Stimulated activated CD4-positive, alpha-beta T cell treated with anti-CD3 and anti-CD28 coated beads, Interleukin-2, amount 100 ng/mL, for 24 hours (primary cell): ENCODE results near the gene GPBP1L1.
"Not testable (repeated sequence)": the region's sequence is repeated elsewhere in the genome, so short reads cannot be mapped to it uniquely, and the experiment has no call there.

Experiments
- DNase-seq, 2 donors: peaks; one replicate each; pipeline ENCODE4 v3.0.0-alpha.2; 2020

GPBP1L1 gene

GRCh38 chr1:45679123-45679522 is 7.2 kb downstream of the GPBP1L1 start:
- no peak for DNase-seq

- DNase-seq, result no peak
These were observed 7.8 kb downstream of the GPBP1L1 start for GRCh38 chr1:45678489-45678888.

DNA sequence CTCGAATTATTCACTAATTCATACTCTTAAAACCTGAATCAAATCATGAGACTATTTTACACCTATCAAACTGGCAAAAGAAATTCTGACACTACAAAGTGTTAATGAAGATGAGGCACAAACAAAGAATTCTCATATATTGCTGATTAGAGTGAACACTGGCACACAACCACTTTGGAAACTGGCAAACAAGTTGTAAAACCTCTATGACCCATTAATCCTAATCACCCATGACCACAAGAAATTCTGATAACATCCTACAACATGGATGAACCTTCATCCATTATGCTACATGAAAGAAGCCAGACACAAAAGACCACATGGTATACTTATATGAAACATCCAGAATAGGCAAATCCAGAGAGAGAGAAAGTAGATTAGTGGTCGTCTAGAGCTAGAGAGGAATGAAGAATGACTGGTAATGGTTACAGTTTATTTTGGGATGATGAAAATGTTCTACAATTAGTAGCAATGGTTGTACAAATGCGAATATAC is 8.5 kb downstream of the GPBP1L1 start:
- DNase-seq, result no peak

DNA sequence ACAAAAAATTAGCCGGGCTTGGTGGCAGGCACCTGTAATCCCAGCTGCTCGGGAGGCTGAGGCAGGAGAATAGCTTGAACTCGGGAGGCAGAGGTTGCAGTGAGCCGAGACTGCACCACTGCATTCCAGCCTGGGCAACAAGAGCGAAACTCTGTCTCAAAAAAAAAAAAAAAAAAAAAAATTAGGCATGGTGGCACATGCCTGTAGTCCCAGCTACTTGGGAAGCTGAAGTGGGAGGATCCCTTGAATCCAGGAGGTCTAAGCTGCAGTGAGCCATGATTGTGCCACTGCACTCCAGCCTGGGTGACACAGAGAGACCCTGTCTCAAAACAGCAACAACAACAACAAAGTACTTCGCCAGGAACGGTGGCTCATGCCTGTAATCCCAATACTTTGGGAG is 9.8 kb downstream of the GPBP1L1 start:
- DNase-seq, result not testable (repeated sequence)

DNA sequence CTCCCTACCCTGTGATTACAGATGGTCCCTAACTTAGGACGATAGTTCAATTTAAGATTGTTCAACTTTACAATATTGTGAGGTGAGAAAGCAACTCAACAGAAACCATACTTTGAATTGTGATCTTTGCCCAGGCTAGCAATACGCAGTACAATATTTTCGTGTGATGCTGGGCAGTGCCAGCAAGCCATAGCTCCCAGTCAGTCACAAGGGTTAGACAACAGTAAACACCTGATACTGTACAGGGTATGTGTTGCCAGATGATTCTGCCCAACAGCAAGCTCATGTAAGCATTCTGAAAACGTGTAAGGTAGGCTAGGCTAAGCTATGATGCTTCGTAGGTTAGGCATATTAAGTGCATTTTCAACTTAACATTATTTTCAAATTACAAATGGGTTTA is 11.9 kb downstream of the GPBP1L1 start:
- no peak for DNase-seq

GRCh38 chr1:45673956-45674355 is 12.4 kb downstream of the GPBP1L1 start:
- no peak for DNase-seq

GRCh38 chr1:45669859-45670655 is 16.3 kb downstream of the GPBP1L1 start:
- DNase-seq, result no peak

DNA sequence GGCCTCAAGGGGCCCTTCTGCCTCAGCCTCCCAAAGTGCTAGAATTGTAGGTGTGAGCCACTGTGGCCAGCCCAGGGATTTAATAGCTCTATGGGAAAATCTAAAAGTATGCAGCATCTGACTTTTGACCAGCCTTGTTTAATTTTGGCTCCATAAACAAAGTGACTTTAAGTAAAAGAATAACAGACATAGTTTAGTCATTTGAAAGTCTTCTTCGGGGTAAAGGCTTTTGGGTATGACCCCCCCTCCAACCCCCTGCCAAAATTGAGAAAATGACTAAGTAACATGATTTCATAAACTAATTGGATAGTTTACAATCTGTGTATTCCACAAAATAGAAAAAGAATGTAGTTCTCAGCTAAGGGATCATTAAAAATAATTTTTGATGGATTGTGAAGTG is 17.0 kb downstream of the GPBP1L1 start:
- no peak for DNase-seq

DNA sequence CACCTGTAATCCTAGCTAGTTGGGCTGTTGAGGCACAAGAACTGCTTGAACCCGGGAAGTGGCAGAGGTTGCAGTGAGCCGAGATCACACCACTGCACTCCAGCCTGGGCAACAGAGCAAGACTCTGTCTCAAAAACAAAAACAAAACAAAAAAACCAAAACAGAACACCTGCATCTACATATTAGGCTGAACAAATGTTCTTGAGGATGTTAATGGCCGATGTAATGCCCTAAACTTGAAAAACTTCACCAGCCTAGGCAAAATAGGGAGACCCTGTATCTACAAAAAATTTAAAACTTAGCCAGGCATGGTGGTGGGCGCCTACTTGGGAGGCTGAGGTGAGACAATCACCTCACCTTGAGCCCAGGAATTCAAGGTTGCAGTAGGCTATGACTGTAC is 17.8 kb downstream of the GPBP1L1 start:
- DNase-seq, result no peak

GRCh38 chr1:45667321-45668111 is 18.8 kb downstream of the GPBP1L1 start:
- no peak for DNase-seq

GRCh38 chr1:45666836-45667235 is 19.5 kb downstream of the GPBP1L1 start:
- no peak for DNase-seq

- DNase-seq, result no peak
These were observed 26.0 kb downstream of the GPBP1L1 start for GRCh38 chr1:45660336-45660735.

DNA sequence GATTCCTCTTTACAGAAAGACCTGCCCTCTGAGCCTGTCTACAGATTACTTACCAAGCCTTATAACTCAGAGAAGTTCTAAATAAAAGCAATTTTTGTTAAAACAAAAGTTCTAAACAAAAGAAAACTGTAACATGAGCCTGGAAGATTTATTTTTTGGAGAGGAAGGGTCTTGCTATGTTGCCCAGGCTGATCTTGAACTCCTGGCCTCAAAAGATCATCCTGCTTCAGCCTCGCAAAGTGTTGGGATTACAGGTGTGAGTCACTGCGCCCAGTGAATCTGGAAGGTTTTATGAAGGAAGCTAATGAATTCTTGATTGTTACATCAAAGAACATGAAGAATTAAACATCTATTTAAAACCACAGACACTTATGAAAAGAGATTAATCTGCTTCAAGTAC is 27.1 kb downstream of the GPBP1L1 start:
- no peak for DNase-seq

DNA sequence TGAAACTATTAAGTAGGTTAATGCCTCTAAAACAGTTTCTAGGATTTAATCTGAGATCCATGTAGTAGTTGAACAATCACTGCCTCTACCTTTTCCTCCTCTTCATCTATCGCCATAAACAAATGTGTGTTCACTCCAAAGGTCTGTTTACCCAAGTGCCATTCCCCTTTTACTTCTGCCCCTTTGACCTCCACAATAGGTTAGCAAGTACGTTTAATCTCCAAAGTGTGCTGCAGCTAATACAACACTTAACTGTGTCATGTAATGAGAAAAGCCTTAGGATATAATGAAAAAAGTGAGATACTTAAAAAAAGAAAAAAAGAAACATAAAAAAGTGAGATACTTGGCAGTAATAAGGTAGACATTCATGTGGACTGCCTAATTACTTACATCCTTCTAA is 28.2 kb downstream of the GPBP1L1 start:
- no peak for DNase-seq

GRCh38 chr1:45656573-45657226 is 29.6 kb downstream of the GPBP1L1 start:
- no peak for DNase-seq

- no peak for DNase-seq
These were observed 31.6 kb downstream of the GPBP1L1 start for GRCh38 chr1:45654540-45655280.

- no peak for DNase-seq
These were observed 38.9 kb downstream of the GPBP1L1 start for GRCh38 chr1:45647248-45648021.

DNA sequence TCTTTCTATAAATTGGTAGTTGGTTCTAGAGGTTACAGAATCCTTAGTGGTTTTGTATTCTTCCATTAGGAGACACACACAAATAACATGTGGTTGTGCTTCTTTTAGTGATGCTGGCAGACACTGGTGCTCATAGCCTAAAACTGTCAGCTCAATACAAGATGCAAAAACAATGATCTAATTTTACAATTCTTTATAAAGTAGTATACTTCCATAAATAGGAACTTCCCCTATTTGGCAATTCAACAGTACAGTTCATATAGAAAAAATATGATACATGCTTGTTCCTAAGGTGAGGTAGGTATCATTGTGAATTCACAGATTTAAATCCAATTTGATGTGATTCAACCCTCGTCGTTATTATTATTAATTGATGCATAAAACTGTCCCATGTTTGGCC is 41.7 kb downstream of the GPBP1L1 start:
- DNase-seq, result no peak

- DNase-seq, result no peak
These were observed 42.4 kb downstream of the GPBP1L1 start for GRCh38 chr1:45643978-45644377.

GRCh38 chr1:45643321-45643720 is 43.0 kb downstream of the GPBP1L1 start:
- DNase-seq, result no peak

GRCh38 chr1:45640293-45640692 is 46.0 kb downstream of the GPBP1L1 start:
- DNase-seq, result no peak

- no peak for DNase-seq
These were observed 51.1 kb downstream of the GPBP1L1 start for GRCh38 chr1:45635211-45635610.
